HCT116 (cell line): Measurements from ENCODE around the gene SNX25.

Experiments
- EZH2 ChIP-seq: fragments of 200-600 bp; sonication (generic); IDR thresholded peaks from 2 replicates; pipeline ENCODE4 v1.6.1; 2017; ENCODE audit warnings: antibody characterized with exemption, mixed run types
- RAD21 ChIP-seq: IDR thresholded peaks from 2 replicates; pipeline ENCODE4 v1.6.1; 2012; ENCODE audit warnings: low read depth, mild to moderate bottlenecking
- TF ChIP-seq, protein P1 (sequence below): IDR thresholded peaks from 2 replicates; pipeline ENCODE4 v1.6.1; 2012
- TF ChIP-seq, protein P2 (sequence below): IDR thresholded peaks from 2 replicates; pipeline ENCODE4 v1.6.1; 2012; ENCODE audit warnings: low read depth
- TF ChIP-seq, protein P3 (sequence below), 3 experiments: fragments of 200-600 bp in 1 of 3; sonication (generic) in 1 of 3; IDR thresholded peaks in 2 of 3; conservative IDR thresholded peaks in 1 of 3; 2 replicates each; pipeline ENCODE4 v1.5.1; 2012 to 2017; ENCODE audit warnings: low read depth in 2 of 3, low read length in 2 of 3, antibody characterized with exemption in 1 of 3, borderline replicate concordance in 1 of 3, control low read depth in 1 of 3, mild to moderate bottlenecking in 1 of 3, mixed read lengths in 1 of 3, mixed run types in 1 of 3, moderate library complexity in 1 of 3; ENCODE audit not compliant: insufficient read depth in 1 of 3

DNA sequence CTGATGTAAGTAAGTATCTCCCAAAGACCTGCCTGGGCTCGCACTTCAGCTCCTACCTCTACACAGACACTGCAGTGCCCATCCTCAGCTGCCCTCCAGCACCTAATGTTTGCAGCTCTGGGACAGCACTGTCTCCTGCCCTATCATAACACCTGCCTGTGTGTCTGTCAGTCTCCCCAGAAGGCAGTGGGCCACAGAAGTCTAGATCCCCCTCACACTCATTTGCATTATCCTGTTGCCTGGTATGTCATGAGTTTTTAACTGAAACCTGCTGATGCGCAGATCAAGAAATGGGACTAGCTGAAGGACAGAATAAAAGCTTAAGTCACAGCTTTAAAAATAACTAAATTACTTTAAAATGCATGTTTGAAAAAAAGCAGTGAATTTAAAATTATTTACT lies 143.3 kb downstream of the SNX25 start:
- TF ChIP-seq RAD21: no peak
- TF ChIP-seq, protein P1, sequence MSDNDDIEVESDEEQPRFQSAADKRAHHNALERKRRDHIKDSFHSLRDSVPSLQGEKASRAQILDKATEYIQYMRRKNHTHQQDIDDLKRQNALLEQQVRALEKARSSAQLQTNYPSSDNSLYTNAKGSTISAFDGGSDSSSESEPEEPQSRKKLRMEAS: no peak
- TF ChIP-seq, protein P2, sequence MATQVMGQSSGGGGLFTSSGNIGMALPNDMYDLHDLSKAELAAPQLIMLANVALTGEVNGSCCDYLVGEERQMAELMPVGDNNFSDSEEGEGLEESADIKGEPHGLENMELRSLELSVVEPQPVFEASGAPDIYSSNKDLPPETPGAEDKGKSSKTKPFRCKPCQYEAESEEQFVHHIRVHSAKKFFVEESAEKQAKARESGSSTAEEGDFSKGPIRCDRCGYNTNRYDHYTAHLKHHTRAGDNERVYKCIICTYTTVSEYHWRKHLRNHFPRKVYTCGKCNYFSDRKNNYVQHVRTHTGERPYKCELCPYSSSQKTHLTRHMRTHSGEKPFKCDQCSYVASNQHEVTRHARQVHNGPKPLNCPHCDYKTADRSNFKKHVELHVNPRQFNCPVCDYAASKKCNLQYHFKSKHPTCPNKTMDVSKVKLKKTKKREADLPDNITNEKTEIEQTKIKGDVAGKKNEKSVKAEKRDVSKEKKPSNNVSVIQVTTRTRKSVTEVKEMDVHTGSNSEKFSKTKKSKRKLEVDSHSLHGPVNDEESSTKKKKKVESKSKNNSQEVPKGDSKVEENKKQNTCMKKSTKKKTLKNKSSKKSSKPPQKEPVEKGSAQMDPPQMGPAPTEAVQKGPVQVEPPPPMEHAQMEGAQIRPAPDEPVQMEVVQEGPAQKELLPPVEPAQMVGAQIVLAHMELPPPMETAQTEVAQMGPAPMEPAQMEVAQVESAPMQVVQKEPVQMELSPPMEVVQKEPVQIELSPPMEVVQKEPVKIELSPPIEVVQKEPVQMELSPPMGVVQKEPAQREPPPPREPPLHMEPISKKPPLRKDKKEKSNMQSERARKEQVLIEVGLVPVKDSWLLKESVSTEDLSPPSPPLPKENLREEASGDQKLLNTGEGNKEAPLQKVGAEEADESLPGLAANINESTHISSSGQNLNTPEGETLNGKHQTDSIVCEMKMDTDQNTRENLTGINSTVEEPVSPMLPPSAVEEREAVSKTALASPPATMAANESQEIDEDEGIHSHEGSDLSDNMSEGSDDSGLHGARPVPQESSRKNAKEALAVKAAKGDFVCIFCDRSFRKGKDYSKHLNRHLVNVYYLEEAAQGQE: no peak
- TF ChIP-seq, protein P3, sequence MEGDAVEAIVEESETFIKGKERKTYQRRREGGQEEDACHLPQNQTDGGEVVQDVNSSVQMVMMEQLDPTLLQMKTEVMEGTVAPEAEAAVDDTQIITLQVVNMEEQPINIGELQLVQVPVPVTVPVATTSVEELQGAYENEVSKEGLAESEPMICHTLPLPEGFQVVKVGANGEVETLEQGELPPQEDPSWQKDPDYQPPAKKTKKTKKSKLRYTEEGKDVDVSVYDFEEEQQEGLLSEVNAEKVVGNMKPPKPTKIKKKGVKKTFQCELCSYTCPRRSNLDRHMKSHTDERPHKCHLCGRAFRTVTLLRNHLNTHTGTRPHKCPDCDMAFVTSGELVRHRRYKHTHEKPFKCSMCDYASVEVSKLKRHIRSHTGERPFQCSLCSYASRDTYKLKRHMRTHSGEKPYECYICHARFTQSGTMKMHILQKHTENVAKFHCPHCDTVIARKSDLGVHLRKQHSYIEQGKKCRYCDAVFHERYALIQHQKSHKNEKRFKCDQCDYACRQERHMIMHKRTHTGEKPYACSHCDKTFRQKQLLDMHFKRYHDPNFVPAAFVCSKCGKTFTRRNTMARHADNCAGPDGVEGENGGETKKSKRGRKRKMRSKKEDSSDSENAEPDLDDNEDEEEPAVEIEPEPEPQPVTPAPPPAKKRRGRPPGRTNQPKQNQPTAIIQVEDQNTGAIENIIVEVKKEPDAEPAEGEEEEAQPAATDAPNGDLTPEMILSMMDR (IDR thresholded peaks at IDR 0.05 in 2 of 3, conservative IDR thresholded peaks at IDR 0.05 in 1 of 3; ENCODE audit: borderline replicate concordance in 1 of 3, insufficient read depth in 1 of 3, low read depth in 2 of 3, low read length in 2 of 3): no peak
- no peak for TF ChIP-seq EZH2
